GM19035 (cell line): ENCODE data around the gene FBXO11.

Experiments
- ATAC-seq: cut with Tn5 transposase; IDR thresholded peaks from one replicate; pipeline ENCODE4 v1.9.1; 2021; ENCODE audit not compliant: unreplicated experiment

FBXO11 gene

DNA sequence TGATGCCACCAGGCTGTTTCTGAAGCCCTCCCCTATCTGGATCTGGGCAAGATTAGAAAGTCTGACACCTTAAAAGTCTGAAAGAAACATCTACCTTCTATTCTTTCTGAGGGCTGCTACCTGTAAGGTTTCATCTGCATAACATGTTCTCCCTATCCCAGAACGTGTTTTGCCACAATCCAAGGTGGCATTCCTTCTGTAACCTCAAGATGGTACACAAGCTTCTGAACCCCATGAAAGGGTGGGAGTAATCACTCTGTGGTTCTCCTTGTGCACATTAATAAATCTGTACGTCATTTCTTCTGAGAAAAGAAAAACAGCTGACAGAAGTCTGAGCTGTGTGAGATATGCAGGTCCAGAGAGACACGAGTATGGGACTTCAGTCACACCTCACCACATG, 165.2 kb downstream of the FBXO11 start:
- ATAC-seq, result no peak
